ENCODE data around the gene VMP1. TPM values are rescaled to one million over a fixed set of nuclear protein-coding genes. Genes with fewer than 3 reads are reported as not detected.

VMP1 gene
- polyA plus RNA-seq, 2 of the 4 experiments (the other 2 are of a cell fraction) = 395 to 726 TPM

GRCh38 chr17:59727817-59728533, 20.5 kb downstream of the VMP1 start:
- CTCF ChIA-PET = interaction anchor here (0.5 to 2.2 kb wide), 7 partner anchors 12 to 309 kb away, joined by 3 to 11 read pairs (median 3); partner anchors contain the start of genes PTRH2 and VMP1
- Histone ChIP-seq H3K9me3 (no peaks in the 10 kb centered on the region), H3K4me1 (peaks cover 77% of the 10 kb centered on the region), H3K4me2 (peak overlapping the region; percentile 45), H3K4me3 (no peak overlapping the region), H3K27ac (peak overlapping the region in 1 of 2 experiments; percentile 46; a peak in 1 of 6 replicates)
- FAIRE-seq (peak; percentile 63), ATAC-seq (no peak), DNase-seq (ENCODE audit: low read depth in 1 of 2, low spot score in 1 of 2) (no peak)
- POLR2A ChIA-PET = interaction anchor here (0.6 kb wide), 1 partner anchor 108 kb away, joined by 3 read pairs; no protein-coding TSS in a partner anchor
- WGBS (ENCODE audit: missing lambda C conversion rate) = 87% methylated on average over 1 of the region's 1 CpG
- no peak for TF ChIP-seq CHD2 (IDR thresholded peaks at IDR 0.05; ENCODE audit: low read length, partially characterized antibody)
- TF ChIP-seq EP300 (IDR thresholded peaks at IDR 0.05) = no peak
- TF ChIP-seq JUN (IDR thresholded peaks at IDR 0.05) = no peak
- TF ChIP-seq, protein P1, sequence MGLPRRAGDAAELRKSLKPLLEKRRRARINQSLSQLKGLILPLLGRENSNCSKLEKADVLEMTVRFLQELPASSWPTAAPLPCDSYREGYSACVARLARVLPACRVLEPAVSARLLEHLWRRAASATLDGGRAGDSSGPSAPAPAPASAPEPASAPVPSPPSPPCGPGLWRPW (IDR thresholded peaks at IDR 0.05) = no peak
- TF ChIP-seq FOSB (CRISPR knock-in tag; IDR thresholded peaks at IDR 0.05) = no peak
- no peak for TF ChIP-seq SMC3 (IDR thresholded peaks at IDR 0.05)
- TF ChIP-seq ZC3H11A (IDR thresholded peaks at IDR 0.05) = no peak
- peak; percentile 83 for TF ChIP-seq MAFK (IDR thresholded peaks at IDR 0.05; ENCODE audit: partially characterized antibody)
- TF ChIP-seq CHD4 (IDR thresholded peaks at IDR 0.05; ENCODE audit: borderline replicate concordance) = no peak

DNA sequence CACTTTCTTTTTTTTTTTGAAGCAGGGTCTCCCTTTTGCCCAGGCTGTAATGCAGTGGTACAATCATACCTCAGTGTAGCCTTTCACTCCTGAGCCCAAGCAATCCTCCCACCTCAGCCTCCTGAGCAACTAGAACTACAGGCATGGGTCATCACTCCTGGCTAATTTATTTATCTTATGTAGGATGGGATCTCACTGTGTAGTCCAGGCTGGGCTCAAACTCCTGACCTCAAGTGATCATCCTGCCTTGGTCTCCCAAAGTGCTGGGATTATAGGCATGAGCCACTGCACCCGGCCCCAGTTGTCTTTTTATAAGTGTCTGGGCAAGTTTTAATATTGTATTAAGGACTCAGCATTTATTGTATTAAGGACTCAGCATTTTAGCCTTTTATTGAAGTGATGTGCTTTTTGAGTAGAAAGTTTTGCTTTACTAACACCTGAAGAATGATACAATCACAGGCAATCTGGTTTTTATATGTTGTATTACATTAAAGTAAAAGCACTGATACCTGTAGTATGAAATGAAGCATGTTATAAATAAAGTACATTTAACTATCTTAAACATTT, 22.9 kb downstream of the VMP1 start:
- H3K9me3 ChIP-seq = no peaks in the 10 kb centered on the region
- WGBS (ENCODE audit: missing lambda C conversion rate) = 83% methylated on average over 1 of the region's 1 CpG
- ATAC-seq (no peak), DNase-seq (ENCODE audit: low read depth in 1 of 2, low spot score in 1 of 2) (no peak), FAIRE-seq (peak; percentile 68)
- H3K4me1 ChIP-seq = peaks cover 63% of the 10 kb centered on the region
- H3K4me3 ChIP-seq = no peak overlapping the region
- POLR2A ChIA-PET = no interaction called here
- CTCF ChIA-PET = interaction anchor here (1.0 kb wide), 1 partner anchor 29 kb away, joined by 7 read pairs; no protein-coding TSS in a partner anchor
- TF ChIP-seq EP300 (IDR thresholded peaks at IDR 0.05) (no peak), MAFK (IDR thresholded peaks at IDR 0.05; ENCODE audit: partially characterized antibody) (peak; percentile 52)
- no peak overlapping the region for H3K4me2 ChIP-seq
- peak overlapping the region; percentile 46 to 72; a peak in 4 of 6 replicates for H3K27ac ChIP-seq

- no peaks in the 10 kb centered on the region for H3K9me3 ChIP-seq
- CTCF ChIA-PET = interaction anchor here (0.7 to 4.6 kb wide), 6 partner anchors 12 to 321 kb away, joined by 3 to 33 read pairs (median 4); partner anchors contain the start of genes PTRH2 and VMP1
- DNase-seq (ENCODE audit: low read depth in 1 of 2, low spot score in 1 of 2) (no peak), ATAC-seq (no peak), FAIRE-seq (no peak)
- H3K4me3 ChIP-seq = no peak overlapping the region
- POLR2A ChIA-PET = interaction anchor here (0.9 kb wide), 1 partner anchor 26 kb away, joined by 3 read pairs; the partner anchor contains the start of genes PTRH2 and VMP1
- 95% methylated on average over 2 of the region's 2 CpGs for WGBS (ENCODE audit: missing lambda C conversion rate)
- TF ChIP-seq ESRRA (IDR thresholded peaks at IDR 0.05; ENCODE audit: borderline replicate concordance, low read length) (no peak), REST (IDR thresholded peaks at IDR 0.05) (no peak), CBX8 (IDR thresholded peaks at IDR 0.05) (no peak), USF2 (IDR thresholded peaks at IDR 0.05) (no peak)
- TF ChIP-seq, protein P2, sequence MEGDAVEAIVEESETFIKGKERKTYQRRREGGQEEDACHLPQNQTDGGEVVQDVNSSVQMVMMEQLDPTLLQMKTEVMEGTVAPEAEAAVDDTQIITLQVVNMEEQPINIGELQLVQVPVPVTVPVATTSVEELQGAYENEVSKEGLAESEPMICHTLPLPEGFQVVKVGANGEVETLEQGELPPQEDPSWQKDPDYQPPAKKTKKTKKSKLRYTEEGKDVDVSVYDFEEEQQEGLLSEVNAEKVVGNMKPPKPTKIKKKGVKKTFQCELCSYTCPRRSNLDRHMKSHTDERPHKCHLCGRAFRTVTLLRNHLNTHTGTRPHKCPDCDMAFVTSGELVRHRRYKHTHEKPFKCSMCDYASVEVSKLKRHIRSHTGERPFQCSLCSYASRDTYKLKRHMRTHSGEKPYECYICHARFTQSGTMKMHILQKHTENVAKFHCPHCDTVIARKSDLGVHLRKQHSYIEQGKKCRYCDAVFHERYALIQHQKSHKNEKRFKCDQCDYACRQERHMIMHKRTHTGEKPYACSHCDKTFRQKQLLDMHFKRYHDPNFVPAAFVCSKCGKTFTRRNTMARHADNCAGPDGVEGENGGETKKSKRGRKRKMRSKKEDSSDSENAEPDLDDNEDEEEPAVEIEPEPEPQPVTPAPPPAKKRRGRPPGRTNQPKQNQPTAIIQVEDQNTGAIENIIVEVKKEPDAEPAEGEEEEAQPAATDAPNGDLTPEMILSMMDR (IDR thresholded peaks at IDR 0.05) = no peak
- no peak overlapping the region for H3K4me2 ChIP-seq
- H3K27ac ChIP-seq = no peak overlapping the region
- H3K4me1 ChIP-seq = peaks cover 29% of the 10 kb centered on the region
Observed at GRCh38 chr17:59733697-59734096, 26.2 kb downstream of the VMP1 start.
